IMR-90 (cell line): ENCODE measurements around the gene ATP1A3.

Source experiments
- TF ChIP-seq, protein P1 (sequence below): conservative IDR thresholded peaks from 2 replicates; pipeline ENCODE4 v1.5.1; 2012; ENCODE audit warnings: mild to moderate bottlenecking, low read depth, low read length, improper control_type of control experiment
- TF ChIP-seq, protein P2 (sequence below): fragments of 150-350 bp; IDR thresholded peaks from 2 replicates; pipeline ENCODE4 v1.6.1; 2016; ENCODE audit warnings: low read depth, mild to moderate bottlenecking, low read length, moderate library complexity, borderline replicate concordance

DNA sequence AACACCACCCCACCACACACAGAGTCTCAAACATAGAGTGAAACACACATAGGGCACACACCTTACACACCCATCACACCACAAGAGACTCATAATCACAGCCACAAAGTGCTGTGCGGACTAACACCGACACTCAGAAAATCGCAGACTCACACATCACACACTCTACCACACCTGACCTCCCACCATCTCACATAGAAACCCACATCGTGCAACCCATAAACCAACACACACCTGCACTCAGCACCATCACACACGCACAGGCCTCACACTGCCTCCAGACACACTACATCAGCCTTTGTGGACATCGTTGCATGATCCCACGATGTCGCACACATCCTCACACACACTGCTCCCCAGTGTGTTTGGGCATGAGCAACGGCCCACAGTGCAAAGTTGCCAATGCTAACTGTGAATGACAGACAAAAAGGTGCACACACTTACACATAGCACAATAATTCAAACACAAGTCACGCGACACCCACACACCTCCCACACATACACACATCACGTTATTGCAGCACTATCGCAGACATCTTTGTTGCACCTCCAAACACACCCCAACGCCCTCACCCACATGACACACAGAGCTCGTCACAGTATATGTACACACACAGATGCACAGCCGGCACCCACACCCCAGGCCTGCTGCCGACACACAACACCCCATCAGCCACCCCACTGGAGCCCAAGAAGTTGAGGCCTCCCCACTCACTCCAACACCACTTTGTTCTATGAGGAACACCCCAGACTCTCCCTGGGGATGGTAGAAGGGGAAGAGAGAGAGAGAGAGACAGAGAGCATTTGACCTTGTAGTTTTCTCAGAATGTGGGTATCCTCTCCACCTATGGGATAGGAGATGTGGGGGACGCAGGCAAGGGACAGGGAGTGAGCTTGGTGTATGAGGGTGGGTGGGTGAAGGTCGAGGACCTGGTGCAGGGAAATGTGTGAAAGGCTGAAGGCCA, 1.2 kb upstream of the ATP1A3 start:
- TF ChIP-seq, protein P1, sequence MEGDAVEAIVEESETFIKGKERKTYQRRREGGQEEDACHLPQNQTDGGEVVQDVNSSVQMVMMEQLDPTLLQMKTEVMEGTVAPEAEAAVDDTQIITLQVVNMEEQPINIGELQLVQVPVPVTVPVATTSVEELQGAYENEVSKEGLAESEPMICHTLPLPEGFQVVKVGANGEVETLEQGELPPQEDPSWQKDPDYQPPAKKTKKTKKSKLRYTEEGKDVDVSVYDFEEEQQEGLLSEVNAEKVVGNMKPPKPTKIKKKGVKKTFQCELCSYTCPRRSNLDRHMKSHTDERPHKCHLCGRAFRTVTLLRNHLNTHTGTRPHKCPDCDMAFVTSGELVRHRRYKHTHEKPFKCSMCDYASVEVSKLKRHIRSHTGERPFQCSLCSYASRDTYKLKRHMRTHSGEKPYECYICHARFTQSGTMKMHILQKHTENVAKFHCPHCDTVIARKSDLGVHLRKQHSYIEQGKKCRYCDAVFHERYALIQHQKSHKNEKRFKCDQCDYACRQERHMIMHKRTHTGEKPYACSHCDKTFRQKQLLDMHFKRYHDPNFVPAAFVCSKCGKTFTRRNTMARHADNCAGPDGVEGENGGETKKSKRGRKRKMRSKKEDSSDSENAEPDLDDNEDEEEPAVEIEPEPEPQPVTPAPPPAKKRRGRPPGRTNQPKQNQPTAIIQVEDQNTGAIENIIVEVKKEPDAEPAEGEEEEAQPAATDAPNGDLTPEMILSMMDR, result no peak
- TF ChIP-seq, protein P2, sequence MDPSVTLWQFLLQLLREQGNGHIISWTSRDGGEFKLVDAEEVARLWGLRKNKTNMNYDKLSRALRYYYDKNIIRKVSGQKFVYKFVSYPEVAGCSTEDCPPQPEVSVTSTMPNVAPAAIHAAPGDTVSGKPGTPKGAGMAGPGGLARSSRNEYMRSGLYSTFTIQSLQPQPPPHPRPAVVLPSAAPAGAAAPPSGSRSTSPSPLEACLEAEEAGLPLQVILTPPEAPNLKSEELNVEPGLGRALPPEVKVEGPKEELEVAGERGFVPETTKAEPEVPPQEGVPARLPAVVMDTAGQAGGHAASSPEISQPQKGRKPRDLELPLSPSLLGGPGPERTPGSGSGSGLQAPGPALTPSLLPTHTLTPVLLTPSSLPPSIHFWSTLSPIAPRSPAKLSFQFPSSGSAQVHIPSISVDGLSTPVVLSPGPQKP, result no peak
